Measurements from ENCODE around the gene FES.
A peak's percentile ranks its signal among the peaks of the same experiment; 100 is the strongest.

The FES gene

GRCh38 chr15:90876512-90877170 is 7.7 kb upstream of the FES start:
- no peak overlapping the region for H3K4me3 ChIP-seq (ENCODE audit: low read length)
- TF ChIP-seq ZNF274 (IDR thresholded peaks at IDR 0.05; ENCODE audit: low read depth, low read length), result no peak

GRCh38 chr15:90877315-90877714 is 7.0 kb upstream of the FES start:
- no peak overlapping the region for H3K4me3 ChIP-seq (ENCODE audit: low read length)
- TF ChIP-seq ZNF274 (IDR thresholded peaks at IDR 0.05; ENCODE audit: low read depth, low read length), result no peak

GRCh38 chr15:90877996-90878395 is 6.3 kb upstream of the FES start:
- no peak overlapping the region for H3K4me3 ChIP-seq (ENCODE audit: low read length)
- no peak for TF ChIP-seq ZNF274 (IDR thresholded peaks at IDR 0.05; ENCODE audit: low read depth, low read length)

GRCh38 chr15:90878660-90879059 is 5.6 kb upstream of the FES start:
- H3K4me3 ChIP-seq (ENCODE audit: low read length), result no peak overlapping the region
- no peak for TF ChIP-seq ZNF274 (IDR thresholded peaks at IDR 0.05; ENCODE audit: low read depth, low read length)

- TF ChIP-seq ZNF274 (IDR thresholded peaks at IDR 0.05; ENCODE audit: low read depth, low read length), result no peak
- no peak overlapping the region for H3K4me3 ChIP-seq (ENCODE audit: low read length)
Observed at GRCh38 chr15:90879730-90880366, 4.5 kb upstream of the FES start.

- TF ChIP-seq ZNF274 (IDR thresholded peaks at IDR 0.05; ENCODE audit: low read depth, low read length), result no peak
- H3K4me3 ChIP-seq (ENCODE audit: low read length), result no peak overlapping the region
Observed at GRCh38 chr15:90880381-90881145, 3.7 kb upstream of the FES start.

- TF ChIP-seq ZNF274 (IDR thresholded peaks at IDR 0.05; ENCODE audit: low read depth, low read length), result no peak
- no peak overlapping the region for H3K4me3 ChIP-seq (ENCODE audit: low read length)
Observed at GRCh38 chr15:90881181-90881977, 2.9 kb upstream of the FES start.

- no peak for TF ChIP-seq ZNF274 (IDR thresholded peaks at IDR 0.05; ENCODE audit: low read depth, low read length)
- no peak overlapping the region for H3K4me3 ChIP-seq (ENCODE audit: low read length)
Observed at GRCh38 chr15:90881978-90882721, 2.2 kb upstream of the FES start.

GRCh38 chr15:90882781-90883525 is 1.4 kb upstream of the FES start:
- no peak for TF ChIP-seq ZNF274 (IDR thresholded peaks at IDR 0.05; ENCODE audit: low read depth, low read length)
- no peak overlapping the region for H3K4me3 ChIP-seq (ENCODE audit: low read length)

GRCh38 chr15:90883526-90883975 is 753 bp upstream of the FES start:
- peak overlapping the region; percentile 54; the same call in 1 of the 2 replicates for H3K4me3 ChIP-seq (ENCODE audit: low read length)
- no peak for TF ChIP-seq ZNF274 (IDR thresholded peaks at IDR 0.05; ENCODE audit: low read depth, low read length)

GRCh38 chr15:90884719-90885431 is 571 bp downstream of the FES start:
- peak overlapping the region; percentile 54; the same call in 1 of the 2 replicates for H3K4me3 ChIP-seq (ENCODE audit: low read length)
- TF ChIP-seq ZNF274 (IDR thresholded peaks at IDR 0.05; ENCODE audit: low read depth, low read length), result no peak
